DMS 273 (cell line): ENCODE results near the gene LRGUK.

Source experiments
- DNase-seq: peaks from one replicate; lab custom pipeline; 2025; ENCODE audit not compliant: unreplicated experiment; lab: John Stamatoyannopoulos, UW

The LRGUK gene

DNA sequence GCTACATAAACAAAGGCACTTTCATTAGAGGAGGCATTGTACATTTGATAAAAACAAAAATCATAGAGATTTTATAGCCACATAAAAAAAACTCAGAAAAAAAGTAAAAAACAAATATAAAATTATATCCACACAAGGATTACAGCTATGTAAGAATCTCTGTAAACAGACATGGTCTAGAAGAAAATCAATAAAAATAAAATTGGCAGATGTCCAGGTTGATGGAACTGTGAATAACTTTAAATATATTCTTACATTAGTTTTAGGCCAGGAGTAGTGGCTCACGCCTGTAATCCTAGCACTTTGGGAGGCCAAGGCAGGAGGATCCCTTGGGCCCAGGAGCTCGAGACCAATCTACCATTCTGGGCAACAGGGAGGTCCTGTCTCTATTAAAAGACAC is 170.3 kb downstream of the LRGUK start:
- DNase-seq, result no peak

DNA sequence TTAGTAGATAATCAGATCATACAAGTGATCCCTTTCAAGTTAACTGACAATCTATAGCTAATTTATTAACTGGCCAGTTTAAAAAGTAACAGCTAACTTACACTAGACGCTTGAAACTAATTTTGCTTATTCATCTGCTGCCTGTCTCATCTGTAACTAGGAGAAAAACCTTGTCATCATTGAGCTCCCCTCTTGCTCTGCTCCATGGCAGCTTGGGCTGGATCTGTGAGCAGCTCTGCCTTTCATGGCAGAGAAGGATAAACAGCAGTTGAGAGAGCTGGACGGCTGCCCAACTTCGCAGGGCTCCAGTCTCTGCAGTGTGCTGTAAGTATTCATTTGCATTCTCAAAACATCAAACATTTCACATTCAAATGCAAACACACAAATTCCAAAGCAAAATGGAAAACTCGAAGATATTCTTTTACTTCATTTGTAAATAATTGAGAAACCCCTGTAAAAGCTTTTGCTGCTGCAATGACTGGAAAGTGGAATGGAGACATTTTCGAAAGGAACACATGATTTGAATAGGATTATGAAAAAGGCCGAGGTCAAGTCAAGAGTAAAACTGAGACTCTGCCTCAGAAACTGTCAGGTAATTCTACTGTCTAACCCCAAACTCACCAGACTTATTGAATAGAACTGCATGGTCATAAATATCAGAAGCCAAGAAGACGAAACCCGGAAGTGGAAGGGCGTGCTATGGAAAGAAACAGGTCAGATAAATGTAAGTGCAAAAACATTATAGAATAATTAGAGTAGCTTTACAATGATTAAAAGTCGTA is 172.0 kb downstream of the LRGUK start:
- DNase-seq, result peak; percentile 92

DNA sequence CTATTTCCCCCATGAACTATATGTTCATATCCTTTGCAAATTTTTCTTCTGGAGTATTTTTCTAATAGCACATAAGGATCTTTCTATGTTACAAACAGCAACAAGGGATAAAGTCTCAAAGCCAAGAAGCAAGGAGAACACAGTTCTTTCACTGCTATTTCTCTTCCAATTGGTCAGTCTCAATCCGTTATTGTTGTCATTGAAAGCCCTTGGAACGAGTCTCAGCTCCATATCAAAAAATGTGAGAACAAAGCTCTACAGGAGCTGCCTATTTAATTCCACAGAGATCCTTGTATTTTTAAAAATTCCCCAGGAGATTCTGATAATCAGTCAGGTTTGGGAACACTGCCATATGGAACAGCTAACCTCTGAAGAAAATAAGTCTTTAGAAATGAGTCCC is 173.8 kb downstream of the LRGUK start:
- no peak for DNase-seq

DNA sequence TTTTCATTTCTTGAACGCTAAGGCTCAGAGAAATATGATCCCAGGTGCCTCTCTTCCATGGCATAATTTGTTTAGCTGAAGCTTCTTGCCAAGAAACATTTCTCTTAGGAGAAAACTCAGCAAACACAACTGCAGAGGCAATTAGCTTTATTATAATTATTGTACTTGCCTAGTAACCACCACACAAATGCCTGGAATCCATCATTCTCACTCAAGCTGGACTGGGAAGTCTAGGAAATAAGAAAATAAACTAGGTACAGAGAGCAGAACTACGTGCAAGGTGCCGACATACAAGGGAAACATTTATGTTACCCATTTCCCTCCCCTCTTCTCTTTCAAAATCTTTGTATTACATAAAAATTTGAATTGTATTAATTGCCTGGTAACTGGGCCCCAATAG is 174.5 kb downstream of the LRGUK start:
- DNase-seq, result no peak

DNA sequence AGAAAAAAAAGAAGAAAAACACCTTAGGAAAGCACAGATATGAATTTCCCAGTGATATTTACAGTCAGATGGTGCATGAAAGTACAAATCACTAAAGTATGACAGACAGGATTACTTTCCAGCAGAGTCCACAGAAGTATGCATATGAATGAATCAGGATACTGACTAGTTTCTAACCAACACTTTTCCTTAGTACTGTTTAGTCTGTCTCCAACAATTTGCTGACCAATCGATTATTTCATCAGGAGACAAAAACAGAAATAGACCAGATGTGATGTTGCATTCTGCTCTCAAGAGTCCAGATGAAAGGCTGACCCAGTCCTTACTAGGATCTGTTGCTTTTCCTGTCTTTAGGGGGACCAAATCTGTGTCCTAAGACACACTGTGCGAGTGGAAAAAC is 175.0 kb downstream of the LRGUK start:
- no peak for DNase-seq

DNA sequence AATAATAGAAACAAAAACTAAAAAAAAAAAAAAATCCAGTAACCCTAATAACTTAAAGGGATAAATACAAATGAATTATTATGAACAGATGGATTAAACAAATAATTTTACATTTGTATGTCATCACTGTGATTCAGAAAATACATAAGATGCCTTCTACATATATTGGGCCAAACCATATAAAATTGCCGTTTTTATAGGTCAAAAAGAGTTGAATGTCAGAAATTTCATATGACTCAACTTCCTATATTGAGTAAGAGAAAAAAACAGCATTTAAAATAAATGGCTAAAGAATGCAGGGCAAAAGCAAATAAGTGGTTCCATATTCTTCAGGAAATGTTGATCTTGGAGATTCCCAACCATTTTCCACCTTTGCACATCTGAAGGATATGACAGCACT is 180.2 kb downstream of the LRGUK start:
- no peak for DNase-seq

DNA sequence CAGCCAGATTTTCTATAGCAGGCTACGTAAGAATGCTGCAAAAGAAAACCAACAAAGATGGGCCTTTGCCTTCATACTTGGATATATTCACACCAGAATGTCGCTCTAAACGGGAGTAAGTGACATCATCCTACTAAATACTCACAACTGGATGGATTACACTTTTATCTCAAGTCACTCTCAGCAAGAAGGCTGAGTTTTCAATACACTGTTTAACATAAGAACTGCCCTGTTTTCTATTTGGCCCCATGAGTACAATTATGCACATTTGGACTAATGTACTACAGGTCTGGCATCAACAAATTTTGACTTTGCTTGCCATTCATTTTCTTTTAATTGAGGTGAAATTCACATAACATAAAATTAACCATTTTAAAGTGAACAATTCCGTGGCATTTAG is 181.4 kb downstream of the LRGUK start:
- no peak for DNase-seq

DNA sequence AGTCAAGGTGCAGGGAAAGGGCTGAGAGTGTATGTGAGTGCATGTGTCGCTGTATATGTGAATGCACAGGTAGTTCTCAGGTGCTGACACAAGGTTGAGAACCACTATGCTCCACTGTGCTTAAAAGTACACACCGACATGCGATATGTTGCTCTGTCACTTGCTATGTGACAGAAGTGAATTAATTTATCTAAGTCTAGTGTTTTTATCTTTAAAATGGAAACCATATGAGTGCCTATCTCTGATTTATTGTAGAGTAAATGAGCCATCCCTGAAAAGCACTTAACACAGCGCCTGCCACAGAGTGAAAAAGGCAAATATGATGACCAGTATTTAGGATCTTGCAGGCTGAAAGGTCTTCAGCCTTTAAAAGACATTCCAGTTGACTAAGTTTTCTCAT is 184.7 kb downstream of the LRGUK start:
- DNase-seq, result no peak

DNA sequence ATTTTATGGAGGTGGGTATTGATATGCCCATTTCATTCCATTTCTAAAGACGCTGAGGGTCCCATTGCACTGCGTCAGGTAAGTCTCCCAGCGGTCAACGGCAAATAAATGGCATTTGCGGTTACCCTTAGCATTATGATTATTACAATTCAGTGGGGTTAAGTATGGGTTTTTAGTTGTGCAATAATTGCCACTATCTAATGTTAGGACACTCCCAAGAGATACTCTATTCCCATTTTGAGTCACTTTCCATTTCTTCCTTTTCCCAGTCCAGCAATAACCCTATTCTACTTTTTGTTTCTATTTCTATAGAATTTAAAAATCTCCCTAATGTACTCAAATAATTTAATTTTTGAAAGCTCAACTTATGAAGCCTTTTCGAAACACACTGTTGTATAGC is 185.6 kb downstream of the LRGUK start:
- no peak for DNase-seq

DNA sequence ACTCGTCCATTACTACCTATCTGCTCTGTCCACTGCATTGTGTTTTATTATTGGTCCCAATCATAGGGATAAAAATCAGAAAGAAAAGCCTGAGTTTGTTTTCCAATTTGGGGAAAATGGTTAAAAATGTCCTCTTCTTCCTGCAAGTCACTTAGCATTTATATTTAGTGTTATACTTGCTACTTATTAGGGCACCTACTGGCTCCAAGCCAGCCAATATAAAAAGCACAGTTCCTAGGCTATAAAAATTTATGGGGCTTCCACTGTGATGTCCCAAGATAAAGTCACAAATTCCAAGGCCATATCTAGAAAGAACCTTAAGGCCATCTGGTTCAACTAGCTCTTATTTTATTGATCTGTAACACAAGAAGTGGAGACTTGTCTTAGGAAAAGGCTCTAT is 186.4 kb downstream of the LRGUK start:
- no peak for DNase-seq
